Measurements from ENCODE around the gene TRMT10B.

The TRMT10B gene, protein sequence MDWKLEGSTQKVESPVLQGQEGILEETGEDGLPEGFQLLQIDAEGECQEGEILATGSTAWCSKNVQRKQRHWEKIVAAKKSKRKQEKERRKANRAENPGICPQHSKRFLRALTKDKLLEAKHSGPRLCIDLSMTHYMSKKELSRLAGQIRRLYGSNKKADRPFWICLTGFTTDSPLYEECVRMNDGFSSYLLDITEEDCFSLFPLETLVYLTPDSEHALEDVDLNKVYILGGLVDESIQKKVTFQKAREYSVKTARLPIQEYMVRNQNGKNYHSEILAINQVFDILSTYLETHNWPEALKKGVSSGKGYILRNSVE

GRCh38 chr9:37753489-37754190 lies at the start of gene TRMT10B:
Gene TRMT10B (plus strand): TSS chr9:37753805. CDS start chr9:37761932, 8,127 bp downstream.
- peak; percentile 90 for DNase-seq

- DNase-seq, result no peak
Measured at GRCh38 chr9:37705787-37706186, 47.8 kb upstream of the TRMT10B start.

GRCh38 chr9:37706290-37706689 lies 47.3 kb upstream of the TRMT10B start:
- no peak for DNase-seq

DNA sequence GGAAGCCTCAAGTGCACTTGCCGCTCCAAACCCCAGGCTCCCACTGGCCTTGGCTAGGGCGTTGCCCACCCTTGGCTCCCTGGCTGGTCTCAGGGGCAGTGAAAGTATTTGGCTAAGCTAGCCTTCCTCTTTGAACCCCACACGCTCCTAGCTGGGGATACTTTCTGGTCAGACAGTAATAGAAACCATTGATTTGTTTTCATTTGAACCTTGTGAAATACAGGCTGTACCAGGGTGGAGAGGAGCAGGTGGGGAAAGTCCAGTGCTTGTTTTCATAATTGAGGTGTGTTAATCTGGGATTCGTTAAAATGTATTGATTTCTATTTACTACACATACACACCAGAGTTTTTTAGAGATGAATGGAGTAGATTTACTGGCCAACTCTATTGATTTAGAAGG lies 45.9 kb upstream of the TRMT10B start:
- no peak for DNase-seq

DNA sequence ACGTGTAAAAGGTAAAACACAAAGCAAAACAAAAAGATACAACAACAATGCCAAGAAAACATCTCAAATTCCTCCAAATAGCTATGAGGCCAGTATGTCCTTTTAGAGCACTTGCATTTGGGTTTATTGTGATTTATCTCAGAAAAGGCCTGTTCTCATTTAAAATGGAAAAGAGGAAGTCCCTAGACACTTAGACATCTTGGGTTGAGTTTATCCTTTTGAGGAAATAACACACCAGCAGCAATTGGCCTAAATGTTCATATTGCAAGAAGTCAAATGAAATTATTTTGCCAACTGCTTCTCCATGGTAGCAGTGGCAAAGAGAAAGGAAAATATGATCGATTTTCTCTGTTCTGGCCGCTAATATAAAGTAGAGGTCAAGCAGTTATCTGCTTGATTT lies 43.6 kb upstream of the TRMT10B start:
- peak; percentile 38 for DNase-seq

DNA sequence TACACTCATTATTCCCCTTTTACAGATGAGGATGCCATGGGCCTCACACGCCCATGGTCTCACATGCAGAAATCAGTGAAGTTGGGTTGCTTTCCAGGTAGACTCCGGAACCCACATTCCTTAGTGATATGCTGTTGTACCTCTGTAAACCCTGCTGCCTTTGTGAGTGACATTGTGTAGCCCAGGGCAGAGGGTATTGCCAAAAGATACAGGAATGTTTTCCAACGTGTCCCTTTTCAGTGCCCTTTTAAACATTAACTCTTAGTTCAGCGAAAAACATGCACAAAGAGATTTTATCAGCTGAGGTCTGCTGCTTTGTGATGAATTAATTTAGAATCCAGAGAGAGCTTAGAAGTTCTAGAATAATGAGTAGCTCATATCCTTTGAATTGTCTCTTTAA lies 38.3 kb upstream of the TRMT10B start:
- no peak for DNase-seq

GRCh38 chr9:37715991-37716505 lies 37.6 kb upstream of the TRMT10B start:
- DNase-seq, result no peak

- peak; percentile 43 for DNase-seq
Measured at GRCh38 chr9:37719526-37719925, 34.1 kb upstream of the TRMT10B start.

GRCh38 chr9:37727013-37727412 lies 26.6 kb upstream of the TRMT10B start:
- no peak for DNase-seq

DNA sequence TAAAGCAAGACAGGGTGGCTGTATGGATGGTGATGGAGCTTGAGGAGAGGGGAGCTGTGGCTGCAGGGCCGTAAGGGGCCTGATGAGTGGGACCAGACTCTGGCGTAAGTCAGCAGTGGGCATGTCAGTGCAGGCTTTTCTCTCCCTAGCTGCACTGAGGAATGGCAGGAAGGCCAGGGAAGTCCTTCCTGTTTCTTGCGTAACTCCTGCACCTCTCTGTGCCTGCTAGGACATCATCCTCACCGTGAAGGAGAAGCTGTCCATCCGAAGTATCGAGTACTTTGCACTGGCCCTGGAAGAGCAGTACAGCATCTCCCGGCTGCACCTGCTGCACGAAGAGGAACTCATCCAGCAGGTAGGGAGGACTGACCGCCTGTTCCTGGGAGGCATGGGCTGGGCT lies 24.1 kb upstream of the TRMT10B start:
- no peak for DNase-seq

GRCh38 chr9:37730256-37730655 lies 23.3 kb upstream of the TRMT10B start:
- no peak for DNase-seq

- DNase-seq, result no peak
Measured at GRCh38 chr9:37730839-37731238, 22.8 kb upstream of the TRMT10B start.

DNA sequence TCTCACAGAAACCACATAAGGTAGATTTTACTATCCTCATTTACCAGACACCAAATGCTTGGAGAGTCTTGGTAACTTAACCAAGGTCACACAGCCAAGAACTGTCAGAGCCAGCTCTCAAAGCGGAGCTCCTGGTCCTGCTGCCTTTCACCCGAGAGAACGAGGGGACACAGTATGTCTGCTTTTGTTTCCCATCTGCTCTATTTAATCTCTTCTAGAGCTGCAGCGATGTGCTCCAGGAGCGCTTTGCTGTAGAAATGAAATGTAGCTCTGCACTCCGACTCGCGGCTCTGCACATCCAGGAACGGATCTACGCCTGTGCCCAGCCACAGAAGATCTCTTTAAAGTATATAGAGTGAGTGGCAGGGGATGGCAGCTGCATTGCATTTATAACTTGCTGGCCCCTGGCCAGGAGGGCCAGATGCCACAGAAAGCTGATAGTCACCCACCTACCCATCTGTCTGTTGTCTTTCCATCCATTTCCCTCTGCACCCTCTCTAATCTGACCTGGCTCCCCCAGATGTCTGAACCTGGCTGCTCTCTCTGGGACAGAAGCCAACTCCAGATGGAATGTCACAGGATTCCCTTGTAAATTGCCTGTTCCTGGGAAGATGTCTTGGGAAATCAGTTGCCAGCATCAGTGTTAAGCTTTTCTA lies 21.4 kb upstream of the TRMT10B start:
- DNase-seq, result no peak

DNA sequence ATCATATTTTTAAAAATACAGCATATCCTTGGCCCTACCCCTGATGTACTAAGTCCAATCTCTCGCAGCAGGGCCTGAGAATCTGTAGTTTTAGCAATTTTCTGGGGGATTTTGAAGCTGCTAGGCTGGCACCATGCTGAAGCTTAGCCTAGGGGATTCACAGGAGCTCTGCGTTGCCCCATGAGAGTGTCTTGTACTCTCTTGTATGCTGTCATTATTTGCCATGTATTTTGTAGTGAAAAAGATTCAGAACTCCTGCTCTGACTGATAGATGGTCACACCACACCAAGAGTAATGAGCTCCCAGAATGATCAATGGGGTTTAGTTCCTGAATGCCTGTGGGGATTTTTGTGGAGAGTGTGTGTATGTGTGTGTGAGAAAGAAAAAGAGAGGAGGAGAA lies 20.7 kb upstream of the TRMT10B start:
- DNase-seq, result no peak

- DNase-seq, result no peak
Measured at GRCh38 chr9:37739222-37739621, 14.4 kb upstream of the TRMT10B start.

GRCh38 chr9:37740128-37740527 lies 13.5 kb upstream of the TRMT10B start:
- no peak for DNase-seq

GRCh38 chr9:37740631-37741328 lies 12.8 kb upstream of the TRMT10B start:
- DNase-seq, result no peak

DNA sequence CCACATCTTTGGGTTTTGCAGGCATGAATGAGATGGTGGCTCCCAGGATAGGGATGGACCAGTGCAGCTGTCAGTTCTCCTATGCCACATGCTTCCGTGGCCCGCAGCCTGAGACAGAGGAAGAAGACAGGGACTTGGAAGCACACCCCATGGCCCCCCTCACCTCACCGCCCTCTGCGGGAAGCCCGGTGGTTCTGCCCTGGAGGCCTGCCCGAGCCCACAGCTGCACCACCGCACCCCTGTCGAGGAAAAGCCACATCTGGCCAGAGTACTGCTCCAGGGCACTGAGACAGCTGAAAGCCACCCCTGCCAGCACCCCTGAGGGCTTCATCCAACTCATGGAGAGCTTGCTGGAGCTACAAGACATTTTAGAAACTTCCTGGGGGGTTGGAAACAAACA lies 7.6 kb upstream of the TRMT10B start:
- no peak for DNase-seq

- DNase-seq, result no peak
Measured at GRCh38 chr9:37746448-37747270, 6.9 kb upstream of the TRMT10B start.

DNA sequence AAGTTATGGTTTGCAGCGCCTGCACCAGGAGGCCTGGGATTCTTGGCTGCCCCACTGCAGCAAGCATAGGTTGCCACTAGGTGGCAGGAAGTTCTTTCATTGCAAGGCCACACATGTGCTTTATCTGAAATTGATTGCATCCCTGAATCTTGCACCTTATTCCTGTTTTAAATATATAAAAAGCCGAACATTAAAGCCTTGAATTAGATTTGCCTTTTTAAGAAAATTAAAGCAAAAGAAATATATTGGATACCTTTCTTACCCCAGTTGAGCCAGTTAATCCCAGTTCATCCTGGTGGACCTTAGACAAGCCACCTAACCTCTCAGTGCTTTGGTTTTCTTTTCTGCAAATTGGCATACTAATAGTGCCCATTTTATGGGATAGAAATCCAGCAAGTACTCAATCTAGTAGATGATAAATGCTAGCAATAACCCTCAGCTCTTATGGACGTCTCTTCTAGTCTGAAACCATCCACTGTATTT lies 6.3 kb upstream of the TRMT10B start:
- peak; percentile 87 for DNase-seq

DNA sequence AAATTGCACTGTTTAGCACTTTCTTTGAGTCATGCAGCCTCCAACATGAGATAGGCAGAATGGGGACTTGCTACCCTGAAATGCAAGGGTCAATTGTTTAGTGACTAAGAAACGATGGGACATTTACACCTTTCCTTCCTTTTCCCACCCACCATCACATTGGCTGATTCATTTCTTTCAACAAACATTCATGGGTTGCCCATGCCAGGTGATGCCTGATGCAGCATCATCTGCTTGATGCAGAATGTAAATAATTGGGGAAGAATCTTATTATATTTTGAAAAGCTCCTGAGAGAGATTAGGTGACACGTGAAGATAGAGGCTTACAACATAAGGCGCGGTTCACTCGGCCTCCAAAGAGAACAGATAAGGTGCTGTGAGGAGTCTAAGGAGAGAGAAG lies 4.5 kb upstream of the TRMT10B start:
- DNase-seq, result no peak

DNA sequence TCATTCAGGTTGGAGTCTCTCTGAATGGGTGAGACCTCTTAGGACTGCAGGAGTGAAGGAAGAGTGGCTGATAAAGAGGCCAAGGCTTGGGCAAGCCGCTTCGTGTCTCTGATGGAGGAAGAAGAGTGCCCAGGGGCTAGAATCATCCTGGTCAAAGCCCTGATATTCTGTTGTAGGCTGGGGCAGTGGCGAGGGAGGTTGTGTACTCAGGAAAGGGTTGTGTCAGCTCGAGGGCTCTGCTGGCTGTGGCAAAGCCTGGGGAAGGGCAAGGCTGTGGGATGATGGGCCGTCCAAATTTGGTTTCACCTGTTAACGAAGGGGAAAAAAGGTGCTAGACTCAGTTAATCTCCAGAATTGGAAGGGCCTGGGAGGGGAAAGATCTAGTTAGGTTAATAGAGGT lies 2.4 kb upstream of the TRMT10B start:
- DNase-seq, result no peak
